ENCODE measurements around the gene COX17. TPM values are rescaled to one million over a fixed set of nuclear protein-coding genes. Genes with fewer than 3 reads are reported as not detected.

The COX17 gene
- 53.9 TPM for polyA plus RNA-seq (2013, experiment 1 of 2)
- 71.1 TPM for polyA plus RNA-seq (2013, experiment 2 of 2)

- peak within 1 kb of the TSS; percentile 87 for H3K27ac ChIP-seq (ENCODE audit: low read depth, low read length)
- peaks cover 32% of the 10 kb centered on the region for H3K36me3 ChIP-seq (ENCODE audit: insufficient read depth, low read length)
- H3K4me3 ChIP-seq (ENCODE audit: low read length), result peak within 1 kb of the TSS; percentile 84
- WGBS, result under 1% methylated on average over 46 of the region's 54 CpGs
- peaks cover 11% of the 10 kb centered on the region for H3K4me1 ChIP-seq (ENCODE audit: insufficient read depth, low read length)
- H3K9ac ChIP-seq (ENCODE audit: low read depth, low read length), result peak within 1 kb of the TSS; percentile 76
- H3K27me3 ChIP-seq (ENCODE audit: insufficient read depth, low read length), result no peaks in the 10 kb centered on the region
- H3K9me3 ChIP-seq (ENCODE audit: insufficient read depth, low read depth, low read length), result no peaks in the 10 kb centered on the region
Observed at GRCh38 chr3:119676771-119677640, at the start of gene COX17. Gene COX17 (minus strand): TSS chr3:119677406. CDS start chr3:119677310, 96 bp downstream.

- Histone ChIP-seq H3K4me1 (ENCODE audit: insufficient read depth, low read length) (peaks cover 2% of the 10 kb centered on the region; the same call in 1 of the 2 replicates), H3K27me3 (ENCODE audit: insufficient read depth, low read length) (no peaks in the 10 kb centered on the region), H3K4me3 (ENCODE audit: low read length) (no peak overlapping the region), H3K9me3 (ENCODE audit: insufficient read depth, low read depth, low read length) (no peaks in the 10 kb centered on the region), H3K9ac (ENCODE audit: low read depth, low read length) (no peak overlapping the region), H3K36me3 (ENCODE audit: insufficient read depth, low read length) (no peaks in the 10 kb centered on the region), H3K27ac (ENCODE audit: low read depth, low read length) (no peak overlapping the region)
- 91% methylated on average over 2 of the region's 2 CpGs for WGBS
Observed at GRCh38 chr3:119726909-119727308, 49.7 kb upstream of the COX17 start.

- no peaks in the 10 kb centered on the region for H3K4me1 ChIP-seq (ENCODE audit: insufficient read depth, low read length)
- no peaks in the 10 kb centered on the region for H3K36me3 ChIP-seq (ENCODE audit: insufficient read depth, low read length)
- H3K27me3 ChIP-seq (ENCODE audit: insufficient read depth, low read length), result no peaks in the 10 kb centered on the region
- no peak overlapping the region for H3K27ac ChIP-seq (ENCODE audit: low read depth, low read length)
- no peak overlapping the region for H3K9ac ChIP-seq (ENCODE audit: low read depth, low read length)
- 67% methylated on average over 1 of the region's 2 CpGs for WGBS
- H3K9me3 ChIP-seq (ENCODE audit: insufficient read depth, low read depth, low read length), result no peaks in the 10 kb centered on the region
- no peak overlapping the region for H3K4me3 ChIP-seq (ENCODE audit: low read length)
Observed at GRCh38 chr3:119723022-119723421, 45.8 kb upstream of the COX17 start.

GRCh38 chr3:119717520-119717919 lies 40.3 kb upstream of the COX17 start:
- H3K4me1 ChIP-seq (ENCODE audit: insufficient read depth, low read length), result no peaks in the 10 kb centered on the region
- 91% methylated on average over 4 of the region's 5 CpGs for WGBS
- no peaks in the 10 kb centered on the region for H3K27me3 ChIP-seq (ENCODE audit: insufficient read depth, low read length)
- peaks cover 8% of the 10 kb centered on the region; the same call in 1 of the 2 replicates for H3K36me3 ChIP-seq (ENCODE audit: insufficient read depth, low read length)
- no peak overlapping the region for H3K27ac ChIP-seq (ENCODE audit: low read depth, low read length)
- H3K4me3 ChIP-seq (ENCODE audit: low read length), result no peak overlapping the region
- H3K9ac ChIP-seq (ENCODE audit: low read depth, low read length), result no peak overlapping the region
- H3K9me3 ChIP-seq (ENCODE audit: insufficient read depth, low read depth, low read length), result no peaks in the 10 kb centered on the region

- H3K27me3 ChIP-seq (ENCODE audit: insufficient read depth, low read length), result no peaks in the 10 kb centered on the region
- no peaks in the 10 kb centered on the region for H3K9me3 ChIP-seq (ENCODE audit: insufficient read depth, low read depth, low read length)
- H3K4me1 ChIP-seq (ENCODE audit: insufficient read depth, low read length), result no peaks in the 10 kb centered on the region
- 96% methylated on average over 3 of the region's 3 CpGs for WGBS
- H3K27ac ChIP-seq (ENCODE audit: low read depth, low read length), result no peak overlapping the region
- H3K9ac ChIP-seq (ENCODE audit: low read depth, low read length), result no peak overlapping the region
- H3K4me3 ChIP-seq (ENCODE audit: low read length), result no peak overlapping the region
- H3K36me3 ChIP-seq (ENCODE audit: insufficient read depth, low read length), result peaks cover 8% of the 10 kb centered on the region; the same call in 1 of the 2 replicates
Observed at GRCh38 chr3:119716998-119717397, 39.8 kb upstream of the COX17 start.

GRCh38 chr3:119715105-119715504 lies 37.9 kb upstream of the COX17 start:
- Histone ChIP-seq H3K27ac (ENCODE audit: low read depth, low read length) (no peak overlapping the region), H3K4me1 (ENCODE audit: insufficient read depth, low read length) (no peaks in the 10 kb centered on the region), H3K4me3 (ENCODE audit: low read length) (no peak overlapping the region), H3K9me3 (ENCODE audit: insufficient read depth, low read depth, low read length) (no peaks in the 10 kb centered on the region), H3K27me3 (ENCODE audit: insufficient read depth, low read length) (no peaks in the 10 kb centered on the region), H3K9ac (ENCODE audit: low read depth, low read length) (no peak overlapping the region), H3K36me3 (ENCODE audit: insufficient read depth, low read length) (peaks cover 8% of the 10 kb centered on the region; the same call in 1 of the 2 replicates)
- 95% methylated on average over 1 of the region's 2 CpGs for WGBS

- peaks cover 13% of the 10 kb centered on the region for H3K27me3 ChIP-seq (ENCODE audit: insufficient read depth, low read length)
- peaks cover 18% of the 10 kb centered on the region for H3K4me1 ChIP-seq (ENCODE audit: insufficient read depth, low read length)
- no peaks in the 10 kb centered on the region for H3K9me3 ChIP-seq (ENCODE audit: insufficient read depth, low read depth, low read length)
- no peak overlapping the region for H3K9ac ChIP-seq (ENCODE audit: low read depth, low read length)
- peak overlapping the region; percentile 75 for H3K4me3 ChIP-seq (ENCODE audit: low read length)
- 92% methylated on average over 7 of the region's 8 CpGs for WGBS
- H3K27ac ChIP-seq (ENCODE audit: low read depth, low read length), result no peak overlapping the region
- H3K36me3 ChIP-seq (ENCODE audit: insufficient read depth, low read length), result no peaks in the 10 kb centered on the region
Observed at GRCh38 chr3:119703820-119704531, 26.8 kb upstream of the COX17 start.

GRCh38 chr3:119702530-119703527 lies 25.6 kb upstream of the COX17 start, which contains the start of gene CFAP91:
Gene CFAP91 (plus strand): TSS chr3:119703022. CDS start chr3:119703099, 77 bp downstream.
- Histone ChIP-seq H3K36me3 (ENCODE audit: insufficient read depth, low read length) (no peaks in the 10 kb centered on the region), H3K27ac (ENCODE audit: low read depth, low read length) (peak within 1 kb of the TSS; percentile 51; the same call in 1 of the 2 replicates), H3K9ac (ENCODE audit: low read depth, low read length) (peak within 1 kb of the TSS; percentile 68), H3K4me3 (ENCODE audit: low read length) (peak within 1 kb of the TSS; percentile 75), H3K4me1 (ENCODE audit: insufficient read depth, low read length) (peaks cover 18% of the 10 kb centered on the region), H3K9me3 (ENCODE audit: insufficient read depth, low read depth, low read length) (no peaks in the 10 kb centered on the region), H3K27me3 (ENCODE audit: insufficient read depth, low read length) (peaks cover 13% of the 10 kb centered on the region)
- 13% methylated on average over 59 of the region's 59 CpGs for WGBS

- peaks cover 13% of the 10 kb centered on the region for H3K27me3 ChIP-seq (ENCODE audit: insufficient read depth, low read length)
- WGBS, result 93% methylated on average over 19 of the region's 22 CpGs
- no peaks in the 10 kb centered on the region for H3K36me3 ChIP-seq (ENCODE audit: insufficient read depth, low read length)
- no peak overlapping the region for H3K27ac ChIP-seq (ENCODE audit: low read depth, low read length)
- no peak overlapping the region for H3K9ac ChIP-seq (ENCODE audit: low read depth, low read length)
- no peaks in the 10 kb centered on the region for H3K9me3 ChIP-seq (ENCODE audit: insufficient read depth, low read depth, low read length)
- H3K4me1 ChIP-seq (ENCODE audit: insufficient read depth, low read length), result peaks cover 18% of the 10 kb centered on the region
- H3K4me3 ChIP-seq (ENCODE audit: low read length), result no peak overlapping the region
Observed at GRCh38 chr3:119700920-119701734, 23.9 kb upstream of the COX17 start.

Data from HUES64 (cell line).